ENCODE data around the gene GRB2.
A peak's percentile ranks its signal among the peaks of the same experiment; 100 is the strongest.
"Not testable (repeated sequence)": the region's sequence is repeated elsewhere in the genome, so short reads cannot be mapped to it uniquely, and the experiment has no call there.

Gene GRB2

GRCh38 chr17:75353176-75353575, 52.3 kb downstream of the GRB2 start:
- DNase-seq (ENCODE audit: low read depth in 2 of 2, low spot score in 1 of 2), result no peak

- DNase-seq (ENCODE audit: low read depth in 2 of 2, low spot score in 1 of 2), result no peak
Measured at GRCh38 chr17:75352079-75352569, 53.4 kb downstream of the GRB2 start.

GRCh38 chr17:75350706-75351105, 54.8 kb downstream of the GRB2 start:
- no peak for DNase-seq (ENCODE audit: low read depth in 2 of 2, low spot score in 1 of 2)

GRCh38 chr17:75350029-75350428, 55.4 kb downstream of the GRB2 start:
- no peak for DNase-seq (ENCODE audit: low read depth in 2 of 2, low spot score in 1 of 2)

GRCh38 chr17:75349589-75349988, 55.9 kb downstream of the GRB2 start:
- no peak for DNase-seq (ENCODE audit: low read depth in 2 of 2, low spot score in 1 of 2)

- DNase-seq (ENCODE audit: low read depth in 2 of 2, low spot score in 1 of 2), result no peak
Measured at GRCh38 chr17:75348386-75349012, 57.0 kb downstream of the GRB2 start.

GRCh38 chr17:75346906-75347305, 58.6 kb downstream of the GRB2 start:
- no peak for DNase-seq (ENCODE audit: low read depth in 2 of 2, low spot score in 1 of 2)

GRCh38 chr17:75346368-75346767, 59.1 kb downstream of the GRB2 start:
- DNase-seq (ENCODE audit: low read depth in 2 of 2, low spot score in 1 of 2), result not testable (repeated sequence)

GRCh38 chr17:75345514-75346167, 59.8 kb downstream of the GRB2 start:
- peak in 1 of 2 donors; percentile 17 for DNase-seq (ENCODE audit: low read depth in 2 of 2, low spot score in 1 of 2)

GRCh38 chr17:75344666-75345065, 60.8 kb downstream of the GRB2 start:
- peak; percentile 26 to 50 for DNase-seq (ENCODE audit: low read depth in 2 of 2, low spot score in 1 of 2)

- DNase-seq (ENCODE audit: low read depth in 2 of 2, low spot score in 1 of 2), result no peak
Measured at GRCh38 chr17:75342996-75343395, 62.5 kb downstream of the GRB2 start.

GRCh38 chr17:75341784-75342486, 63.5 kb downstream of the GRB2 start:
- no peak for DNase-seq (ENCODE audit: low read depth in 2 of 2, low spot score in 1 of 2)

GRCh38 chr17:75340631-75341030, 64.8 kb downstream of the GRB2 start:
- DNase-seq (ENCODE audit: low read depth in 2 of 2, low spot score in 1 of 2), result no peak

GRCh38 chr17:75339971-75340370, 65.5 kb downstream of the GRB2 start:
- no peak for DNase-seq (ENCODE audit: low read depth in 2 of 2, low spot score in 1 of 2)

- no peak for DNase-seq (ENCODE audit: low read depth in 2 of 2, low spot score in 1 of 2)
Measured at GRCh38 chr17:75338335-75338734, 67.1 kb downstream of the GRB2 start.

GRCh38 chr17:75335315-75335714, 70.2 kb downstream of the GRB2 start:
- no peak for DNase-seq (ENCODE audit: low read depth in 2 of 2, low spot score in 1 of 2)

- no peak for DNase-seq (ENCODE audit: low read depth in 2 of 2, low spot score in 1 of 2)
Measured at GRCh38 chr17:75334723-75335122, 70.8 kb downstream of the GRB2 start.

GRCh38 chr17:75331671-75332070, 73.8 kb downstream of the GRB2 start:
- no peak for DNase-seq (ENCODE audit: low read depth in 2 of 2, low spot score in 1 of 2)

- DNase-seq (ENCODE audit: low read depth in 2 of 2, low spot score in 1 of 2), result no peak
Measured at GRCh38 chr17:75327757-75328156, 77.7 kb downstream of the GRB2 start.

- DNase-seq (ENCODE audit: low read depth in 2 of 2, low spot score in 1 of 2), result no peak
Measured at GRCh38 chr17:75326226-75326848, 79.1 kb downstream of the GRB2 start.

GRCh38 chr17:75325827-75326225, 79.7 kb downstream of the GRB2 start:
- DNase-seq (ENCODE audit: low read depth in 2 of 2, low spot score in 1 of 2), result no peak

- no peak for DNase-seq (ENCODE audit: low read depth in 2 of 2, low spot score in 1 of 2)
Measured at GRCh38 chr17:75325348-75325747, 80.1 kb downstream of the GRB2 start.
